OCI-LY1 (cell line): ENCODE data around the gene PLD6.
"Not testable (repeated sequence)": the region's sequence is repeated elsewhere in the genome, so short reads cannot be mapped to it uniquely, and the experiment has no call there.

Source experiments
- H2AFZ ChIP-seq: fragments of 200-600 bp; sonication (generic), shearing (Covaris generic); 2 replicates; pipeline ENCODE4 v1.6.0; 2014; ENCODE audit warnings: antibody characterized with exemption, mild to moderate bottlenecking, low read length
- H3F3A ChIP-seq: fragments of 200-600 bp; sonication (generic), shearing (Covaris generic); 2 replicates; pipeline ENCODE4 v1.6.0; 2014; ENCODE audit warnings: mild to moderate bottlenecking, antibody characterized with exemption, low read length, moderate library complexity; ENCODE audit not compliant: insufficient read depth
- H3K27ac ChIP-seq: fragments of 200-600 bp; sonication (generic); 2 replicates; pipeline ENCODE4 v1.5.1; 2014; ENCODE audit warnings: low read length, mixed run types, mild to moderate bottlenecking, low read depth; ENCODE audit not compliant: poor library complexity, severe bottlenecking
- H3K27me3 ChIP-seq: fragments of 200-600 bp; sonication (generic); 2 replicates; pipeline ENCODE4 v1.6.0; 2014; ENCODE audit warnings: antibody characterized with exemption, mild to moderate bottlenecking, low read length, moderate library complexity; ENCODE audit not compliant: insufficient read depth
- H3K36me3 ChIP-seq: fragments of 200-600 bp; sonication (generic); 2 replicates; pipeline ENCODE4 v1.6.1; 2014; ENCODE audit warnings: mild to moderate bottlenecking, antibody characterized with exemption, low read length, moderate library complexity, mixed read lengths; ENCODE audit not compliant: insufficient read depth
- H3K4me1 ChIP-seq: fragments of 200-600 bp; sonication (generic); 2 replicates; pipeline ENCODE4 v1.5.1; 2014; ENCODE audit warnings: mild to moderate bottlenecking, low read length, moderate library complexity; ENCODE audit not compliant: insufficient read depth, severe bottlenecking
- H3K4me2 ChIP-seq: fragments of 200-600 bp; sonication (generic), shearing (Covaris generic); 2 replicates; pipeline ENCODE4 v1.6.1; 2014; ENCODE audit warnings: low read length
- H3K4me3 ChIP-seq: fragments of 200-600 bp; sonication (generic); 2 replicates; pipeline ENCODE4 v1.5.1; 2014; ENCODE audit warnings: low read length, low read depth, mild to moderate bottlenecking, mixed read lengths; ENCODE audit not compliant: poor library complexity, severe bottlenecking
- H3K79me2 ChIP-seq: fragments of 200-600 bp; shearing (Covaris generic); 2 replicates; pipeline ENCODE4 v1.6.1; 2016; ENCODE audit warnings: mixed run types, low read length, mixed read lengths; ENCODE audit not compliant: insufficient read depth
- H3K9ac ChIP-seq: fragments of 200-600 bp; sonication (generic), shearing (Covaris generic); 2 replicates; pipeline ENCODE4 v1.6.1; 2014; ENCODE audit warnings: mild to moderate bottlenecking, low read length, mixed read lengths
- H3K9me2 ChIP-seq: fragments of 200-600 bp; sonication (generic), shearing (Covaris generic); 2 replicates; pipeline ENCODE4 v1.6.1; 2014; ENCODE audit warnings: low read depth, mild to moderate bottlenecking, low read length, mixed read lengths
- H3K9me3 ChIP-seq: fragments of 200-600 bp; shearing (Covaris generic); 2 replicates; pipeline ENCODE4 v1.6.1; 2014; ENCODE audit warnings: low read length, mixed read lengths
- H4K20me1 ChIP-seq: fragments of 200-600 bp; sonication (generic), shearing (Covaris generic); 2 replicates; pipeline ENCODE4 v1.6.0; 2016; ENCODE audit warnings: mild to moderate bottlenecking, low read length; ENCODE audit not compliant: insufficient read depth
- CTCF ChIP-seq: fragments of 200-600 bp; sonication (generic), shearing (Covaris generic); IDR thresholded peaks from 2 replicates; pipeline ENCODE4 v1.5.1; 2017; ENCODE audit warnings: mild to moderate bottlenecking, antibody characterized with exemption, low read length, moderate library complexity, mixed read lengths
- EZH2 ChIP-seq: fragments of 200-600 bp; sonication (generic), shearing (Covaris generic); IDR thresholded peaks from 2 replicates; pipeline ENCODE4 v1.8.0; 2017; ENCODE audit warnings: borderline replicate concordance, mixed run types, mild to moderate bottlenecking, antibody characterized with exemption, low read length, moderate library complexity, mixed read lengths

The PLD6 gene

GRCh38 chr17:17198281-17198680 lies 7.9 kb downstream of the PLD6 start:
- Histone ChIP-seq H3K4me2 (no peak overlapping the region), H3K9me3 (no peaks in the 10 kb centered on the region), H3K27ac (no peak overlapping the region), H3K36me3 (peaks cover 33% of the 10 kb centered on the region), H3K4me3 (no peak overlapping the region), H3K9me2 (no peaks in the 10 kb centered on the region), H3K4me1 (no peaks in the 10 kb centered on the region), H3K9ac (no peak overlapping the region), H3F3A (0 out of 2 replicates have a peak, but pooled peaks cover 3% of the 10 kb centered on the region), H3K79me2 (no peaks in the 10 kb centered on the region), H3K27me3 (no peaks in the 10 kb centered on the region), H4K20me1 (no peaks in the 10 kb centered on the region), H2AFZ (no peak overlapping the region)
- TF ChIP-seq CTCF (no peak), EZH2 (no peak)

GRCh38 chr17:17196776-17197175 lies 9.4 kb downstream of the PLD6 start:
- H4K20me1 ChIP-seq, result no peaks in the 10 kb centered on the region
- H3K36me3 ChIP-seq, result peaks cover 20% of the 10 kb centered on the region
- no peaks in the 10 kb centered on the region for H3K9me2 ChIP-seq
- 0 out of 2 replicates have a peak, but pooled peaks cover 3% of the 10 kb centered on the region for H3F3A ChIP-seq
- H3K4me3 ChIP-seq, result no peak overlapping the region
- H3K27ac ChIP-seq, result no peak overlapping the region
- H3K9ac ChIP-seq, result no peak overlapping the region
- TF ChIP-seq CTCF, result no peak
- TF ChIP-seq EZH2, result no peak
- no peaks in the 10 kb centered on the region for H3K9me3 ChIP-seq
- H3K79me2 ChIP-seq, result no peaks in the 10 kb centered on the region
- no peak overlapping the region for H3K4me2 ChIP-seq
- no peaks in the 10 kb centered on the region for H3K27me3 ChIP-seq
- no peak overlapping the region for H2AFZ ChIP-seq
- H3K4me1 ChIP-seq, result peaks cover 9% of the 10 kb centered on the region

- peaks cover 16% of the 10 kb centered on the region for H3K4me1 ChIP-seq
- not testable (repeated sequence) for H3K4me2 ChIP-seq, H3K4me3 ChIP-seq, H3K36me3 ChIP-seq, H2AFZ ChIP-seq, H3K27ac ChIP-seq, H4K20me1 ChIP-seq, H3K9me3 ChIP-seq, H3F3A ChIP-seq, H3K27me3 ChIP-seq, H3K9ac ChIP-seq, H3K79me2 ChIP-seq, H3K9me2 ChIP-seq
These were observed 10.7 kb downstream of the PLD6 start for GRCh38 chr17:17195466-17195865.

GRCh38 chr17:17191961-17192381 lies 14.2 kb downstream of the PLD6 start:
- H3K9me2 ChIP-seq, result no peaks in the 10 kb centered on the region
- no peaks in the 10 kb centered on the region for H3K27me3 ChIP-seq
- no peak overlapping the region for H3K4me3 ChIP-seq
- H2AFZ ChIP-seq, result no peak overlapping the region
- peaks cover 7% of the 10 kb centered on the region; the same call in 1 of the 2 replicates for H3F3A ChIP-seq
- no peak for TF ChIP-seq CTCF
- TF ChIP-seq EZH2, result no peak
- H3K9ac ChIP-seq, result no peak overlapping the region
- H3K79me2 ChIP-seq, result no peaks in the 10 kb centered on the region
- no peaks in the 10 kb centered on the region for H3K9me3 ChIP-seq
- H3K36me3 ChIP-seq, result peaks cover 20% of the 10 kb centered on the region
- peaks cover 16% of the 10 kb centered on the region for H3K4me1 ChIP-seq
- H3K4me2 ChIP-seq, result no peak overlapping the region
- no peak overlapping the region for H3K27ac ChIP-seq
- H4K20me1 ChIP-seq, result no peaks in the 10 kb centered on the region
